MM.1S (cell line): ENCODE measurements around the gene SLC4A5.

Experiments
- CTCF ChIP-seq: fragments of 300-600 bp; sonication (generic); IDR thresholded peaks from 2 replicates; pipeline ENCODE4 v1.5.1; 2016; ENCODE audit warnings: antibody characterized with exemption, low read length, mixed read lengths
- EZH2 ChIP-seq: fragments of 300-600 bp; sonication (generic); optimal IDR thresholded peaks from 2 replicates; pipeline ENCODE3; 2017; ENCODE audit warnings: low read depth, mild to moderate bottlenecking, antibody characterized with exemption, low read length, mixed read lengths

DNA sequence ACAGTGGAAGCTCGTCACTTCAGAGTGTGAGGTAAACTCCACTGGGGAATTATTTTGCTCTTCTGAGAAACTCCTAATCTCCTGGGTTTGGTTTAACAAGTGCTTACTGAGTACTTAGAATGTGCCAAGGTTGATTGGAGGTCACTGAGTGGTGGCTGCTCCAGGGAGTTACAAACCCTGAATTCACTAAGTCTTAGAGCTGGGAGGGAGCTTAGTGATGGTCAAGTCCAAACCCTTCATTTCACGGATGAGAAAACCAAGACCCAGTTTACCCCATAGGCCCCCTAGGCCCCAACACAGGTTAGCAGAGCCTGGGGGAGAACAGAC lies 52.0 kb downstream of the SLC4A5 start:
- TF ChIP-seq CTCF (no peak), EZH2 (no peak)
